H9 (cell line): ENCODE results near the gene GADD45A. TPM values are rescaled to one million over a fixed set of nuclear protein-coding genes. Genes with fewer than 3 reads are reported as not detected.

Experiments used
- DNase-seq: peaks from one replicate; pipeline ENCODE4 v3.0.0-alpha.2; 2017
- H2AFZ ChIP-seq: one replicate; pipeline ENCODE4 v1.6.1; 2013; ENCODE audit warnings: mild to moderate bottlenecking, low read length, control low read depth, moderate library complexity
- H2AK5ac ChIP-seq: 2 replicates; pipeline ENCODE4 v1.6.1; 2013; ENCODE audit warnings: low read length, control low read depth, mixed read lengths; ENCODE audit not compliant: insufficient read length
- H2BK120ac ChIP-seq: one replicate; pipeline ENCODE4 v1.6.1; 2013; ENCODE audit warnings: low read depth, mild to moderate bottlenecking, low read length, control low read depth, inconsistent platforms; ENCODE audit not compliant: poor library complexity, severe bottlenecking
- H2BK12ac ChIP-seq: 2 replicates; pipeline ENCODE4 v1.6.1; 2013; ENCODE audit warnings: low read length, control low read depth, mixed read lengths, low read depth; ENCODE audit not compliant: insufficient read length
- H2BK15ac ChIP-seq: 2 replicates; pipeline ENCODE4 v1.6.1; 2013; ENCODE audit warnings: low read depth, low read length, control low read depth
- H2BK20ac ChIP-seq: one replicate; pipeline ENCODE4 v1.6.1; 2013; ENCODE audit warnings: low read depth, mild to moderate bottlenecking, low read length, control low read depth, inconsistent platforms; ENCODE audit not compliant: poor library complexity, severe bottlenecking
- H2BK5ac ChIP-seq: 2 replicates; pipeline ENCODE4 v1.6.1; 2013; ENCODE audit warnings: low read length, control low read depth, mixed read lengths; ENCODE audit not compliant: insufficient read length
- H3K14ac ChIP-seq: 2 replicates; pipeline ENCODE4 v1.6.1; 2013; ENCODE audit warnings: low read length, control low read depth; ENCODE audit not compliant: insufficient read depth
- H3K18ac ChIP-seq: 2 replicates; pipeline ENCODE4 v1.6.1; 2013; ENCODE audit warnings: low read depth, mild to moderate bottlenecking, mixed read lengths, low read length, control low read depth; ENCODE audit not compliant: insufficient read length
- H3K23ac ChIP-seq: 2 replicates; pipeline ENCODE4 v1.6.1; 2013; ENCODE audit warnings: low read length, control low read depth, mixed read lengths, low read depth; ENCODE audit not compliant: insufficient read length
- H3K23me2 ChIP-seq: 2 replicates; pipeline ENCODE4 v1.6.1; 2013; ENCODE audit warnings: low read depth, mild to moderate bottlenecking, mixed read lengths, low read length, control low read depth; ENCODE audit not compliant: insufficient read length, poor library complexity, severe bottlenecking
- H3K27ac ChIP-seq: 2 replicates; pipeline ENCODE4 v1.5.1; 2013; ENCODE audit warnings: low read length, control low read depth, mixed read lengths, low read depth; ENCODE audit not compliant: insufficient read length
- H3K27me3 ChIP-seq: 2 replicates; pipeline ENCODE4 v1.6.1; 2013; ENCODE audit warnings: low read length, control low read depth, inconsistent platforms; ENCODE audit not compliant: insufficient read depth
- H3K4ac ChIP-seq: 2 replicates; pipeline ENCODE4 v1.6.1; 2013; ENCODE audit warnings: low read depth, mild to moderate bottlenecking, control low read depth, inconsistent platforms, low read length, moderate library complexity
- H3K4me1 ChIP-seq: 2 replicates; pipeline ENCODE4 v1.6.1; 2013; ENCODE audit warnings: low read length, control low read depth, inconsistent platforms; ENCODE audit not compliant: insufficient read depth
- H3K4me2 ChIP-seq: 2 replicates; pipeline ENCODE4 v1.6.1; 2013; ENCODE audit warnings: low read length, control low read depth, mixed read lengths; ENCODE audit not compliant: insufficient read length, insufficient read depth
- H3K56ac ChIP-seq: 2 replicates; pipeline ENCODE4 v1.6.1; 2013; ENCODE audit warnings: low read depth, mild to moderate bottlenecking, mixed read lengths, low read length, control low read depth; ENCODE audit not compliant: insufficient read length
- H3K79me1 ChIP-seq: 2 replicates; pipeline ENCODE4 v1.6.1; 2013; ENCODE audit warnings: low read depth, mild to moderate bottlenecking, moderate library complexity, low read length, control low read depth, inconsistent platforms; ENCODE audit not compliant: insufficient read depth, poor library complexity, severe bottlenecking
- H3K79me2 ChIP-seq: 2 replicates; pipeline ENCODE4 v1.6.1; 2013; ENCODE audit warnings: low read length, control low read depth, inconsistent platforms; ENCODE audit not compliant: insufficient read depth
- H3K9ac ChIP-seq: 2 replicates; pipeline ENCODE4 v1.6.1; 2013; ENCODE audit warnings: low read length, control low read depth, mixed read lengths; ENCODE audit not compliant: insufficient read length; ENCODE audit errors: extremely low read depth
- H3K9me3 ChIP-seq: one replicate; pipeline ENCODE4 v1.6.1; 2013; ENCODE audit warnings: low read depth, low read length, inconsistent platforms; ENCODE audit not compliant: control insufficient read depth
- H3T11ph ChIP-seq: one replicate; pipeline ENCODE4 v1.6.1; 2013; ENCODE audit warnings: mild to moderate bottlenecking, low read length, control low read depth, inconsistent platforms
- H4K20me1 ChIP-seq: one replicate; pipeline ENCODE4 v1.6.1; 2013; ENCODE audit not compliant: control insufficient read depth, insufficient read length, insufficient read depth
- H4K5ac ChIP-seq: 2 replicates; pipeline ENCODE4 v1.6.1; 2013; ENCODE audit warnings: low read depth, mild to moderate bottlenecking, mixed read lengths, low read length, control low read depth; ENCODE audit not compliant: insufficient read length
- H4K8ac ChIP-seq: replicated peaks from 2 replicates; pipeline ENCODE4 v1.6.1; 2013; ENCODE audit warnings: low read length, control low read depth, mixed read lengths, low read depth; ENCODE audit not compliant: insufficient read length
- H4K91ac ChIP-seq: 2 replicates; pipeline ENCODE4 v1.6.1; 2013; ENCODE audit warnings: low read depth, mild to moderate bottlenecking, moderate library complexity, mixed read lengths, low read length, control low read depth; ENCODE audit not compliant: insufficient read length
- H3K27ac Mint-ChIP-seq, 3 experiments: 2 replicates in 2 of 3; 3 replicates in 1 of 3; pipeline ENCODE4 v1.8.0; 2020 to 2021; ENCODE audit warnings: mixed read lengths in 3 of 3, mild to moderate bottlenecking in 1 of 3, moderate library complexity in 1 of 3
- H3K27me3 Mint-ChIP-seq: 2 replicates; pipeline ENCODE4 v1.8.0; 2021; ENCODE audit warnings: low read depth, mild to moderate bottlenecking, moderate library complexity, mixed read lengths
- H3K36me3 Mint-ChIP-seq, 3 experiments: 2 replicates in 2 of 3; 3 replicates in 1 of 3; pipeline ENCODE4 v1.8.0; 2020 to 2021; ENCODE audit warnings: low read depth in 3 of 3, mixed read lengths in 3 of 3; ENCODE audit not compliant: insufficient read depth in 1 of 3
- H3K4me1 Mint-ChIP-seq, 2 experiments: 2 replicates each; pipeline ENCODE4 v1.8.0; 2020; ENCODE audit warnings: mixed read lengths in 2 of 2
- H3K4me3 Mint-ChIP-seq, 2 experiments: 2 replicates in 1 of 2; 3 replicates in 1 of 2; pipeline ENCODE4 v1.8.0; 2020 to 2021; ENCODE audit warnings: mild to moderate bottlenecking in 2 of 2, mixed read lengths in 2 of 2, moderate library complexity in 1 of 2
- H3K9me3 Mint-ChIP-seq, 2 experiments: 2 replicates in 1 of 2; 3 replicates in 1 of 2; pipeline ENCODE4 v1.8.0; 2020; ENCODE audit warnings: mild to moderate bottlenecking in 2 of 2, mixed read lengths in 2 of 2, moderate library complexity in 1 of 2
- CTCF ChIP-seq: fragments of 200-600 bp; sonication (generic); conservative IDR thresholded peaks from 3 replicates; pipeline ENCODE4 v1.8.0; 2021; ENCODE audit warnings: antibody characterized with exemption, mild to moderate bottlenecking
- WGBS: extraction: QIAGEN DNeasy Blood & Tissue Kit; methylation state at CpG from one replicate; pipeline ENCODE4 v1.1.7; 2013; ENCODE audit warnings: missing lambda C conversion rate, low lambda C conversion rate, mixed read lengths; ENCODE audit not compliant: insufficient read length; ENCODE audit errors: extremely low coverage; 5-methylcytosine and 5-hydroxymethylcytosine counted together
- total RNA-seq: library from RNA; stranded (reverse); gene quantifications from 2 replicates; pipeline ENCODE4 v1.2.1, GENCODE V29; 2021

GADD45A gene
- total RNA-seq, 1 experiment from 2014 or later: 22.8 TPM

- TF ChIP-seq CTCF: no peak
- H3K4me2 ChIP-seq: no peak overlapping the region
- H2BK20ac ChIP-seq: no peak overlapping the region
- H3T11ph ChIP-seq: no peak overlapping the region
- no peak overlapping the region for H3K56ac ChIP-seq
- H3K9me3 ChIP-seq: no peaks in the 10 kb centered on the region
- no peak overlapping the region for H3K14ac ChIP-seq
- H3K9ac ChIP-seq: no peak overlapping the region
- no peak overlapping the region for H3K23ac ChIP-seq
- no peaks in the 10 kb centered on the region for H3K27me3 ChIP-seq
- no peak overlapping the region for H2BK12ac ChIP-seq
- WGBS: no CpG with 5 or more reads among the region's 2 CpGs
- no peaks in the 10 kb centered on the region for H3K36me3 Mint-ChIP-seq
- H3K27me3 Mint-ChIP-seq: no peaks in the 10 kb centered on the region
- H4K5ac ChIP-seq: no peak overlapping the region
- no peak overlapping the region for H3K4ac ChIP-seq
- no peak overlapping the region for H4K91ac ChIP-seq
- no peak overlapping the region for H2BK5ac ChIP-seq
- no peak overlapping the region for H2BK15ac ChIP-seq
- H3K4me1 Mint-ChIP-seq: peaks cover 13 to 14% of the 10 kb centered on the region in 2 experiments
- H3K9me3 Mint-ChIP-seq: peaks cover 0 to 2% of the 10 kb centered on the region in 2 experiments; a peak in 1 of 5 replicates
- H3K4me1 ChIP-seq: no peaks in the 10 kb centered on the region; the same call in 1 of the 2 replicates
- H3K79me2 ChIP-seq: no peaks in the 10 kb centered on the region
- H4K8ac ChIP-seq: no peak overlapping the region
- no peak overlapping the region for H2BK120ac ChIP-seq
- H3K23me2 ChIP-seq: no peaks in the 10 kb centered on the region
- H3K79me1 ChIP-seq: no peaks in the 10 kb centered on the region
- no peak overlapping the region for H3K27ac ChIP-seq
- H3K18ac ChIP-seq: no peak overlapping the region
- H2AK5ac ChIP-seq: no peak overlapping the region
- H2AFZ ChIP-seq: no peak overlapping the region
- no peaks in the 10 kb centered on the region for H4K20me1 ChIP-seq
- H3K27ac Mint-ChIP-seq: no peak overlapping the region
- H3K4me3 Mint-ChIP-seq: no peak overlapping the region
- no peak for DNase-seq
Measured at GRCh38 chr1:67652800-67653199, 32.2 kb upstream of the GADD45A start.
